GM23338 (cell line): ENCODE data around the gene PTP4A2. TPM values are rescaled to one million over a fixed set of nuclear protein-coding genes. Genes with fewer than 3 reads are reported as not detected.

ENCODE experiments used
- ATAC-seq: fragments of 200-7000 bp; cut with Tn5 transposase; 3 replicates; pipeline ENCODE4 v1.9.1; 2020
- DNase-seq: peaks from one replicate; pipeline ENCODE4 v3.0.0-alpha.2; 2015; ENCODE audit warnings: low spot score
- H2AFZ ChIP-seq: fragments of 200-600 bp; sonication (generic); 2 replicates; pipeline ENCODE4 v1.8.0; 2016; ENCODE audit warnings: antibody characterized with exemption, mild to moderate bottlenecking, moderate library complexity
- H3F3A ChIP-seq: fragments of 200-600 bp; sonication (generic); replicated peaks from 2 replicates; pipeline ENCODE4 v1.8.0; 2017; ENCODE audit warnings: antibody characterized with exemption, mixed run types, low read depth
- H3K27ac ChIP-seq: fragments of 200-600 bp; sonication (generic); 2 replicates; pipeline ENCODE4 v1.6.1; 2016; ENCODE audit warnings: low read depth
- H3K27me3 ChIP-seq: fragments of 200-600 bp; sonication (generic); 2 replicates; pipeline ENCODE4 v1.8.0; 2016; ENCODE audit warnings: mild to moderate bottlenecking, mixed run types, moderate library complexity; ENCODE audit not compliant: insufficient read depth
- H3K36me3 ChIP-seq: fragments of 200-600 bp; sonication (generic); 2 replicates; pipeline ENCODE4 v1.8.0; 2016; ENCODE audit warnings: mild to moderate bottlenecking; ENCODE audit not compliant: insufficient read depth
- H3K4me1 ChIP-seq: fragments of 200-600 bp; sonication (generic); 2 replicates; pipeline ENCODE4 v1.8.0; 2016; ENCODE audit warnings: mild to moderate bottlenecking, moderate library complexity; ENCODE audit not compliant: insufficient read depth
- H3K4me2 ChIP-seq: fragments of 200-600 bp; sonication (generic); 2 replicates; pipeline ENCODE4 v1.7.1; 2017; ENCODE audit warnings: mixed run types
- H3K4me3 ChIP-seq: fragments of 200-600 bp; sonication (generic); 2 replicates; pipeline ENCODE4 v1.6.1; 2016; ENCODE audit warnings: mixed run types
- H3K79me2 ChIP-seq: fragments of 200-600 bp; sonication (generic); replicated peaks from 2 replicates; pipeline ENCODE4 v1.8.0; 2017; ENCODE audit warnings: mild to moderate bottlenecking; ENCODE audit not compliant: insufficient read depth
- H3K9me2 ChIP-seq: fragments of 200-600 bp; sonication (generic); 2 replicates; pipeline ENCODE4 v1.8.0; 2017; ENCODE audit not compliant: insufficient read depth
- H4K20me1 ChIP-seq: fragments of 200-600 bp; sonication (generic); replicated peaks from 2 replicates; pipeline ENCODE4 v1.8.0; 2017; ENCODE audit warnings: mild to moderate bottlenecking; ENCODE audit not compliant: insufficient read depth
- H3K27ac Mint-ChIP-seq: 2 replicates; pipeline ENCODE4 v1.8.0; 2020; ENCODE audit warnings: inconsistent platforms, mild to moderate bottlenecking, moderate library complexity, mixed read lengths
- H3K27me3 Mint-ChIP-seq: 3 replicates; pipeline ENCODE4 v1.8.0; 2022; ENCODE audit warnings: low read depth, mild to moderate bottlenecking, moderate library complexity, mixed read lengths, inconsistent platforms; ENCODE audit not compliant: insufficient read depth, poor library complexity
- H3K36me3 Mint-ChIP-seq: 3 replicates; pipeline ENCODE4 v1.8.0; 2021; ENCODE audit warnings: low read depth, mild to moderate bottlenecking, inconsistent platforms, moderate library complexity, mixed read lengths
- H3K4me1 Mint-ChIP-seq: 3 replicates; pipeline ENCODE4 v1.8.0; 2020; ENCODE audit warnings: mild to moderate bottlenecking, inconsistent platforms, mixed read lengths
- H3K4me3 Mint-ChIP-seq: 3 replicates; pipeline ENCODE4 v1.8.0; 2021; ENCODE audit warnings: moderate library complexity, mild to moderate bottlenecking, inconsistent platforms, mixed read lengths
- H3K9me3 Mint-ChIP-seq: 3 replicates; pipeline ENCODE4 v1.8.0; 2020; ENCODE audit warnings: moderate library complexity, mild to moderate bottlenecking, inconsistent platforms, mixed read lengths
- CREB1 ChIP-seq: fragments of 250-450 bp; sonication (Bioruptor Pico); IDR thresholded peaks from 2 replicates; pipeline ENCODE4 v1.5.0; 2020; ENCODE audit warnings: low read depth, mild to moderate bottlenecking, moderate library complexity
- EZH2 ChIP-seq: fragments of 200-600 bp; sonication (generic); IDR thresholded peaks from one replicate; pipeline ENCODE4 v1.8.0; 2017; ENCODE audit warnings: antibody characterized with exemption, mild to moderate bottlenecking, low read depth; ENCODE audit not compliant: unreplicated experiment
- EZH2phosphoT487 ChIP-seq: fragments of 200-600 bp; sonication (generic); IDR thresholded peaks from one replicate; pipeline ENCODE4 v1.8.1; 2018; ENCODE audit warnings: antibody characterized with exemption; ENCODE audit not compliant: unreplicated experiment
- JUNB ChIP-seq: IDR thresholded peaks from one replicate; pipeline ENCODE4 v1.6.1; 2016; ENCODE audit warnings: antibody characterized with exemption; ENCODE audit not compliant: unreplicated experiment
- NANOG ChIP-seq: IDR thresholded peaks from 2 replicates; pipeline ENCODE4 v1.6.1; 2016; ENCODE audit warnings: antibody characterized with exemption, borderline replicate concordance
- POLR2AphosphoS5 ChIP-seq: IDR thresholded peaks from 2 replicates; pipeline ENCODE4 v1.6.1; 2016; ENCODE audit warnings: antibody characterized with exemption, low read depth
- STAT1 ChIP-seq: IDR thresholded peaks from one replicate; pipeline ENCODE4 v1.6.1; 2016; ENCODE audit warnings: antibody characterized with exemption; ENCODE audit not compliant: unreplicated experiment
- ZNF114 ChIP-seq: fragments of 250-450 bp; sonication (Bioruptor Pico); IDR thresholded peaks from 2 replicates; pipeline ENCODE4 v1.5.0; 2020; ENCODE audit warnings: mild to moderate bottlenecking, moderate library complexity
- ZNF331 ChIP-seq: fragments of 250-450 bp; sonication (Bioruptor Pico); IDR thresholded peaks from 2 replicates; pipeline ENCODE4 v1.5.0; 2020; ENCODE audit warnings: low read depth, mild to moderate bottlenecking, moderate library complexity
- polyA plus RNA-seq: library from polyadenylated mRNA; unstranded; fragments of >200 nt; fragmentation: Nextera tagmentation; extraction: Ambion mirVana; gene quantifications from 2 replicates; pipeline ENCODE4 v1.2.1, GENCODE V29; 2016
- total RNA-seq: library from RNA; depleted of rRNA; stranded (reverse); fragments of >200 nt; shearing (Covaris generic); gene quantifications from 2 replicates; pipeline ENCODE4 v1.2.3, GENCODE V29; 2014
- TF ChIP-seq, protein P1 (sequence below), 2 experiments: fragments of 200-600 bp in 1 of 2; sonication (generic) in 1 of 2; conservative IDR thresholded peaks; 2 replicates each; pipeline versions ENCODE4 v1.5.1 to v1.6.1; 2016 to 2017; ENCODE audit warnings: antibody characterized with exemption in 2 of 2, low read depth in 2 of 2, mild to moderate bottlenecking in 2 of 2, moderate library complexity in 1 of 2
- TF ChIP-seq, protein P2 (sequence below): IDR thresholded peaks from one replicate; pipeline ENCODE4 v1.6.1; 2018; ENCODE audit warnings: antibody characterized with exemption; ENCODE audit not compliant: unreplicated experiment
- TF ChIP-seq, protein P3 (sequence below): fragments of 250-450 bp; sonication (Bioruptor Pico); IDR thresholded peaks from 2 replicates; pipeline ENCODE4 v1.5.0; 2020; ENCODE audit warnings: mild to moderate bottlenecking, moderate library complexity
- TF ChIP-seq, protein P4 (sequence below): IDR thresholded peaks from 2 replicates; pipeline ENCODE4 v1.6.1; 2016; ENCODE audit warnings: antibody characterized with exemption

Gene PTP4A2
- total and polyA plus RNA-seq, 2 experiments from 2014 or later = 153 to 260 TPM

DNA sequence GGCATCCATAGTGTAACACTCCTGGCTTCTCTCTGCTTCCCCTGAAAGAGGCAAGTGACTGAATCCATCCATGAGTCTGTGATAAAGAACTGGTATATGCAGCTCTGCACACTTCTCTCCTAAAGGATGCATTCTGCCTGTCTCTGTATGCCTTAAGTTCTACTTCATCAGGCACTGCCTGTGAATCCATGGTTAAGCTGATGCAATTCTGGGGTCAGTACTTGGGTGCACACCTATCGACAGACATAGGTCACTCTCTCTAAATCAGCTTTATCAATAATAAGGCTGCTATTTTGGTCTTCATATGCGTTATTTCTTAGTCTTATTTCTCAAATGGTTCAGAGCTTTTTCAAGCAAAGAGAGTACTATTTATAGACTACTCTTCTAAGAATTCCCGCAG is 32.7 kb upstream of the PTP4A2 start:
- H3K4me2 ChIP-seq = no peak overlapping the region
- no peak overlapping the region for H2AFZ ChIP-seq
- TF ChIP-seq ZNF331 (CRISPR knock-in tag) = no peak
- no peak for TF ChIP-seq STAT1
- TF ChIP-seq POLR2AphosphoS5 = no peak
- TF ChIP-seq EZH2phosphoT487 = no peak
- no peak for TF ChIP-seq CREB1 (CRISPR knock-in tag)
- TF ChIP-seq EZH2 = no peak
- no peak for TF ChIP-seq JUNB
- TF ChIP-seq, protein P1, sequence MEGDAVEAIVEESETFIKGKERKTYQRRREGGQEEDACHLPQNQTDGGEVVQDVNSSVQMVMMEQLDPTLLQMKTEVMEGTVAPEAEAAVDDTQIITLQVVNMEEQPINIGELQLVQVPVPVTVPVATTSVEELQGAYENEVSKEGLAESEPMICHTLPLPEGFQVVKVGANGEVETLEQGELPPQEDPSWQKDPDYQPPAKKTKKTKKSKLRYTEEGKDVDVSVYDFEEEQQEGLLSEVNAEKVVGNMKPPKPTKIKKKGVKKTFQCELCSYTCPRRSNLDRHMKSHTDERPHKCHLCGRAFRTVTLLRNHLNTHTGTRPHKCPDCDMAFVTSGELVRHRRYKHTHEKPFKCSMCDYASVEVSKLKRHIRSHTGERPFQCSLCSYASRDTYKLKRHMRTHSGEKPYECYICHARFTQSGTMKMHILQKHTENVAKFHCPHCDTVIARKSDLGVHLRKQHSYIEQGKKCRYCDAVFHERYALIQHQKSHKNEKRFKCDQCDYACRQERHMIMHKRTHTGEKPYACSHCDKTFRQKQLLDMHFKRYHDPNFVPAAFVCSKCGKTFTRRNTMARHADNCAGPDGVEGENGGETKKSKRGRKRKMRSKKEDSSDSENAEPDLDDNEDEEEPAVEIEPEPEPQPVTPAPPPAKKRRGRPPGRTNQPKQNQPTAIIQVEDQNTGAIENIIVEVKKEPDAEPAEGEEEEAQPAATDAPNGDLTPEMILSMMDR (conservative IDR thresholded peaks at IDR 0.05; ENCODE audit: low read depth in 2 of 2) = no peak
- TF ChIP-seq, protein P2, sequence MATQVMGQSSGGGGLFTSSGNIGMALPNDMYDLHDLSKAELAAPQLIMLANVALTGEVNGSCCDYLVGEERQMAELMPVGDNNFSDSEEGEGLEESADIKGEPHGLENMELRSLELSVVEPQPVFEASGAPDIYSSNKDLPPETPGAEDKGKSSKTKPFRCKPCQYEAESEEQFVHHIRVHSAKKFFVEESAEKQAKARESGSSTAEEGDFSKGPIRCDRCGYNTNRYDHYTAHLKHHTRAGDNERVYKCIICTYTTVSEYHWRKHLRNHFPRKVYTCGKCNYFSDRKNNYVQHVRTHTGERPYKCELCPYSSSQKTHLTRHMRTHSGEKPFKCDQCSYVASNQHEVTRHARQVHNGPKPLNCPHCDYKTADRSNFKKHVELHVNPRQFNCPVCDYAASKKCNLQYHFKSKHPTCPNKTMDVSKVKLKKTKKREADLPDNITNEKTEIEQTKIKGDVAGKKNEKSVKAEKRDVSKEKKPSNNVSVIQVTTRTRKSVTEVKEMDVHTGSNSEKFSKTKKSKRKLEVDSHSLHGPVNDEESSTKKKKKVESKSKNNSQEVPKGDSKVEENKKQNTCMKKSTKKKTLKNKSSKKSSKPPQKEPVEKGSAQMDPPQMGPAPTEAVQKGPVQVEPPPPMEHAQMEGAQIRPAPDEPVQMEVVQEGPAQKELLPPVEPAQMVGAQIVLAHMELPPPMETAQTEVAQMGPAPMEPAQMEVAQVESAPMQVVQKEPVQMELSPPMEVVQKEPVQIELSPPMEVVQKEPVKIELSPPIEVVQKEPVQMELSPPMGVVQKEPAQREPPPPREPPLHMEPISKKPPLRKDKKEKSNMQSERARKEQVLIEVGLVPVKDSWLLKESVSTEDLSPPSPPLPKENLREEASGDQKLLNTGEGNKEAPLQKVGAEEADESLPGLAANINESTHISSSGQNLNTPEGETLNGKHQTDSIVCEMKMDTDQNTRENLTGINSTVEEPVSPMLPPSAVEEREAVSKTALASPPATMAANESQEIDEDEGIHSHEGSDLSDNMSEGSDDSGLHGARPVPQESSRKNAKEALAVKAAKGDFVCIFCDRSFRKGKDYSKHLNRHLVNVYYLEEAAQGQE = no peak
- TF ChIP-seq, protein P3, sequence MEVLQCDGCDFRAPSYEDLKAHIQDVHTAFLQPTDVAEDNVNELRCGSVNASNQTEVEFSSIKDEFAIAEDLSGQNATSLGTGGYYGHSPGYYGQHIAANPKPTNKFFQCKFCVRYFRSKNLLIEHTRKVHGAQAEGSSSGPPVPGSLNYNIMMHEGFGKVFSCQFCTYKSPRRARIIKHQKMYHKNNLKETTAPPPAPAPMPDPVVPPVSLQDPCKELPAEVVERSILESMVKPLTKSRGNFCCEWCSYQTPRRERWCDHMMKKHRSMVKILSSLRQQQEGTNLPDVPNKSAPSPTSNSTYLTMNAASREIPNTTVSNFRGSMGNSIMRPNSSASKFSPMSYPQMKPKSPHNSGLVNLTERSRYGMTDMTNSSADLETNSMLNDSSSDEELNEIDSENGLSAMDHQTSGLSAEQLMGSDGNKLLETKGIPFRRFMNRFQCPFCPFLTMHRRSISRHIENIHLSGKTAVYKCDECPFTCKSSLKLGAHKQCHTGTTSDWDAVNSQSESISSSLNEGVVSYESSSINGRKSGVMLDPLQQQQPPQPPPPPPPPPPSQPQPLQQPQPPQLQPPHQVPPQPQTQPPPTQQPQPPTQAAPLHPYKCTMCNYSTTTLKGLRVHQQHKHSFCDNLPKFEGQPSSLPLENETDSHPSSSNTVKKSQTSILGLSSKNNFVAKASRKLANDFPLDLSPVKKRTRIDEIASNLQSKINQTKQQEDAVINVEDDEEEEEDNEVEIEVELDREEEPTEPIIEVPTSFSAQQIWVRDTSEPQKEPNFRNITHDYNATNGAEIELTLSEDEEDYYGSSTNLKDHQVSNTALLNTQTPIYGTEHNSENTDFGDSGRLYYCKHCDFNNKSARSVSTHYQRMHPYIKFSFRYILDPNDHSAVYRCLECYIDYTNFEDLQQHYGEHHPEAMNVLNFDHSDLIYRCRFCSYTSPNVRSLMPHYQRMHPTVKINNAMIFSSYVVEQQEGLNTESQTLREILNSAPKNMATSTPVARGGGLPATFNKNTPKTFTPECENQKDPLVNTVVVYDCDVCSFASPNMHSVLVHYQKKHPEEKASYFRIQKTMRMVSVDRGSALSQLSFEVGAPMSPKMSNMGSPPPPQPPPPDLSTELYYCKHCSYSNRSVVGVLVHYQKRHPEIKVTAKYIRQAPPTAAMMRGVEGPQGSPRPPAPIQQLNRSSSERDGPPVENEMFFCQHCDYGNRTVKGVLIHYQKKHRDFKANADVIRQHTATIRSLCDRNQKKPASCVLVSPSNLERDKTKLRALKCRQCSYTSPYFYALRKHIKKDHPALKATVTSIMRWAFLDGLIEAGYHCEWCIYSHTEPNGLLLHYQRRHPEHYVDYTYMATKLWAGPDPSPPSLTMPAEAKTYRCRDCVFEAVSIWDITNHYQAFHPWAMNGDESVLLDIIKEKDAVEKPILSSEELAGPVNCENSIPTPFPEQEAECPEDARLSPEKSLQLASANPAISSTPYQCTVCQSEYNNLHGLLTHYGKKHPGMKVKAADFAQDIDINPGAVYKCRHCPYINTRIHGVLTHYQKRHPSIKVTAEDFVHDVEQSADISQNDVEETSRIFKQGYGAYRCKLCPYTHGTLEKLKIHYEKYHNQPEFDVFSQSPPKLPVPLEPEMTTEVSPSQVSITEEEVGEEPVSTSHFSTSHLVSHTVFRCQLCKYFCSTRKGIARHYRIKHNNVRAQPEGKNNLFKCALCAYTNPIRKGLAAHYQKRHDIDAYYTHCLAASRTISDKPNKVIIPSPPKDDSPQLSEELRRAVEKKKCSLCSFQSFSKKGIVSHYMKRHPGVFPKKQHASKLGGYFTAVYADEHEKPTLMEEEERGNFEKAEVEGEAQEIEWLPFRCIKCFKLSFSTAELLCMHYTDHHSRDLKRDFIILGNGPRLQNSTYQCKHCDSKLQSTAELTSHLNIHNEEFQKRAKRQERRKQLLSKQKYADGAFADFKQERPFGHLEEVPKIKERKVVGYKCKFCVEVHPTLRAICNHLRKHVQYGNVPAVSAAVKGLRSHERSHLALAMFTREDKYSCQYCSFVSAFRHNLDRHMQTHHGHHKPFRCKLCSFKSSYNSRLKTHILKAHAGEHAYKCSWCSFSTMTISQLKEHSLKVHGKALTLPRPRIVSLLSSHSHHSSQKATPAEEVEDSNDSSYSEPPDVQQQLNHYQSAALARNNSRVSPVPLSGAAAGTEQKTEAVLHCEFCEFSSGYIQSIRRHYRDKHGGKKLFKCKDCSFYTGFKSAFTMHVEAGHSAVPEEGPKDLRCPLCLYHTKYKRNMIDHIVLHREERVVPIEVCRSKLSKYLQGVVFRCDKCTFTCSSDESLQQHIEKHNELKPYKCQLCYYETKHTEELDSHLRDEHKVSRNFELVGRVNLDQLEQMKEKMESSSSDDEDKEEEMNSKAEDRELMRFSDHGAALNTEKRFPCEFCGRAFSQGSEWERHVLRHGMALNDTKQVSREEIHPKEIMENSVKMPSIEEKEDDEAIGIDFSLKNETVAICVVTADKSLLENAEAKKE (CRISPR knock-in tag) = no peak
- TF ChIP-seq ZNF114 = no peak
- TF ChIP-seq, protein P4, sequence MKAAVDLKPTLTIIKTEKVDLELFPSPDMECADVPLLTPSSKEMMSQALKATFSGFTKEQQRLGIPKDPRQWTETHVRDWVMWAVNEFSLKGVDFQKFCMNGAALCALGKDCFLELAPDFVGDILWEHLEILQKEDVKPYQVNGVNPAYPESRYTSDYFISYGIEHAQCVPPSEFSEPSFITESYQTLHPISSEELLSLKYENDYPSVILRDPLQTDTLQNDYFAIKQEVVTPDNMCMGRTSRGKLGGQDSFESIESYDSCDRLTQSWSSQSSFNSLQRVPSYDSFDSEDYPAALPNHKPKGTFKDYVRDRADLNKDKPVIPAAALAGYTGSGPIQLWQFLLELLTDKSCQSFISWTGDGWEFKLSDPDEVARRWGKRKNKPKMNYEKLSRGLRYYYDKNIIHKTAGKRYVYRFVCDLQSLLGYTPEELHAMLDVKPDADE = no peak
- TF ChIP-seq NANOG = no peak
- no peaks in the 10 kb centered on the region for H4K20me1 ChIP-seq
- ATAC-seq (no peak), DNase-seq (no peak)
- H3K4me3 ChIP-seq = no peak overlapping the region
- no peaks in the 10 kb centered on the region for H3K9me2 ChIP-seq
- no peak overlapping the region for H3K27ac ChIP-seq
- Mint-ChIP-seq H3K4me3 (no peak overlapping the region), H3K27ac (no peak overlapping the region), H3K9me3 (no peaks in the 10 kb centered on the region), H3K4me1 (no peaks in the 10 kb centered on the region), H3K36me3 (no peaks in the 10 kb centered on the region), H3K27me3 (peaks cover 7% of the 10 kb centered on the region)
- no peaks in the 10 kb centered on the region for H3K27me3 ChIP-seq
- no peaks in the 10 kb centered on the region for H3F3A ChIP-seq
- H3K4me1 ChIP-seq = no peaks in the 10 kb centered on the region
- H3K79me2 ChIP-seq = no peaks in the 10 kb centered on the region
- no peaks in the 10 kb centered on the region for H3K36me3 ChIP-seq
